ENCODE results near the gene ZNF525.
"Not testable (repeated sequence)": the region's sequence is repeated elsewhere in the genome, so short reads cannot be mapped to it uniquely, and the experiment has no call there.

Gene ZNF525

DNA sequence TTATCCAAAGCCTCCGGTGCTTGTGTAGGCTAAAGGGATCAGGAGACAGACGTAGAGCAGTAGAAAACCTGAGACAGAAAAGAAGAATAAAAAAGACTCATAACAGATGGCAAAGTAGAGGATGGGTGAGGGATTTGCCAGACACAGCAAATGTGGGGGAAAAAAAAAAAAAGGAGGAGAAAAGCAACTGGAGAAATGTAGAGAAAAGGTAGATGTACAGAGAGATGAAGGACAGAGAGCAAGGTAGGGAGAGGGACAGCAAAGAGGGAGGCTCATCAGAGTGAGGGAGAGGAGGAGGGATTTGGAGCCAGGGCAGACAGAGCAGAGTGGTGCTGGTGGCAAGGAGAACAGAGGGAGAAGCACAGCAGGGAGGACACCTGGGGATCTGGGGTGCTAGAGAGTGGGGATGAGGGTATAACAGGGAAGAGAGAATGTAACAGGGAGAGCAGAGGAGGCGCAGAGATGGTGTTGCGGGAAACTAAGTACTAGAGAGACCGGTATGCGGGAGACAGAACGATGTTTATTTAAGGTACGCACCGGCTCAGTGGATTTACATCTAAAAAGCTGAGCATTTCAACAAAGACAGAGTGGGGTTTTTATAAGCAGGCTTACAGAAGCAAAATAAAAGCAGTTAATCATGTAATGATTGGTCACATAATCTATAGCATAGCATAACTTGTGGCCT, 30.5 kb downstream of the ZNF525 start:
- not testable (repeated sequence) for DNase-seq (ENCODE audit: low read depth)

DNA sequence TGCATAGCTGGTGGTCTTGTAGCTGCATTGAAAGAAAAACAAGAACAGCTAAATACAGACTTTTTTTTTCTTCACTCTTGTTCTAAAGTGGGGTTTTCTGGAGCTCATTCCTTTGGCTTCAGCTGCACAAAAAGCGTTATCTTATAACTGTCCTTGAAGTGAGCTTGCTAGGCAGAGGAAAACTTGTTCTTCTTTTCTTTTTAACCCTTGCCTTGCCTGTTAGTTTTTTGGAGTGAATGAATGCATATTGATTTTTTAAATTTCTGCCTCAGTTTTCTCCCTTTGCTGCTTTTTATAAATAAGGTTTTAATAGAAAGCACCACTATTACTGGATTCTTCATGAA, 31.0 kb downstream of the ZNF525 start:
- no peak for DNase-seq (ENCODE audit: low read depth)

DNA sequence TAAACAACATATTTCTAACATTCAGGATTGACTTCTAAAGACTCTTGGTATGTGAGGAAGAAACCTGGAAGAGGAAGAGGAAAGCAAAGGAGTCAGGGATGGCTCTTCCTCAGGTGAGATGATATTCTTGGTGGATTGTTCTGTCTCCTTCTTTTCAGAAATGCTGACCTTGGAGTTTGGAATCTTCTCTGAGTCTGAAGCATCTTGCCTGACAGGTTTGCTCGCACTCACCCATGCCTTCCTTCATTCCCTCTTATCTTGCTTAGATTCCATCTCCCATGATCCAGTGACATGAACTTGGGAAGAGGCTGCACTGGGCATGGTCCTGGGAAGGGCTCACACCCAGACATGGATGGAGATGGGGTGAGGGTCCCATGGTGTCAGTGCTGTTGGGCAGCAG, 32.4 kb downstream of the ZNF525 start:
- not testable (repeated sequence) for DNase-seq (ENCODE audit: low read depth)

DNA sequence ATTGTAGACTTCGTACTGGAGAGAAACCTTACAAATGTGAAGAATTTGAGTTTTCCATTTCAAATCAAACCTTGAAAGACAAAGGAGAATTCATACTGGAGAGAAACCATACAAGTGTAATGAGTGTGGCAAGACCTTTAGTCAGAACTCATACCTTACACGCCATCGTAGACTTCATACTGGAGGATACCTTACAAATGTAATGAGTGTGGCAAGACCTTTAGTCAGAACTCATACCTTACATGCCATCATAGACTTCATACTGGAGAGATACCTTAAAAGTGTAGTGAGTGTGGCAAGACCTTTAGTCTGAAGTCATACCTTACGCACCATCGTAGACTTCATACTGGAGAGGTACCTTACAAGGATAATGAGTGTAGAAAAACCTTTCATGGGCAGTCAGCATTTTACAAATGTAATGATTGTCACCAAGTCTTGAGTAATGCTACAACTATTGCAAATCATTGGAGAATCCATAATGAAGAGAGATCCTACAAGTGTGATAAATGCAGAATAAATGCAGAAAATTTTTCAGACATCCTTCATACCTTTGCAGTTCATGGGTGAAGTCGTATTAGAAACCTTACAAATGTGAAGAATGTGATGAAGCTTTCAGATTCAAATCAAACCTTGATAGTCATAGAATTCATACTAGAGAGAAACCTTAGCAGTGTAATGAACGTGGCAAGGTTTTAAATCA, 44.1 kb downstream of the ZNF525 start:
- no peak for DNase-seq (ENCODE audit: low read depth)

DNA sequence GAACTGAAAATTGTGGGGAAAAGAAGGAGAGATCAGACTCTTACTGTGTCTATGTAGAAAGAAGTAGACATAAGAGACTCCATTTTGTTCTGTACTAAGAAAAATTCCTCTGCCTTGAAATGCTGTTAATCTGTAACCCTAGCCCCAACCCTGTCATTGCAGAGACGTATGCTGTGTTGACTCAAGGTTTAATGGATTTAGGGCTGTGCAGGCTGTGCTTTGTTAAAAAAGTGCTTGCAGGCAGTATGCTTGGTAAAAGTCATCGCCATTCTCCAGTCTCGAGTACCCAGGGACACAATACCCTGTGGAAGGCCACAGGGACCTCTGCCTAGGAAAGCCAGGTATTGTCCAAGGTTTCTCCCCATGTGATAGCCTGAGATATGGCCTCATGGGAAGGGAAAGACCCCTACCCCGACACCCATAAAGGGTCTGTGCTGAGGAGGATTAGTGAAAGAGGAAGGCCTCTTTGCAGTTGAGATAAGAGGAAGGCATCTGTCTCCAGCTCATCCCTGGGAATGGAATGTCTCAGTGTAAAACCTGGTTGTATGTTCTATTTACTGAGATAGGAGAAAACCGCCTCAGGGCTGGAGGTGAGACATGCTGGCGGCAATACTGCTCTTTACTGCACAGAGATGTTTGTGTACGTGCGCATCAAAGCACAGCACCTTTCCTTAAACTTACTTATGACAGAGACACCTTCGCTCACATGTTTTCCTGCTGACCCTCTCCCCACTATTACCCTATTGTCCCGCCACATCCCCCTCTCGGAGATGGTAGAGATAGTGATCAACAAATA, 55.2 kb downstream of the ZNF525 start:
- DNase-seq (ENCODE audit: low read depth) = not testable (repeated sequence)

DNA sequence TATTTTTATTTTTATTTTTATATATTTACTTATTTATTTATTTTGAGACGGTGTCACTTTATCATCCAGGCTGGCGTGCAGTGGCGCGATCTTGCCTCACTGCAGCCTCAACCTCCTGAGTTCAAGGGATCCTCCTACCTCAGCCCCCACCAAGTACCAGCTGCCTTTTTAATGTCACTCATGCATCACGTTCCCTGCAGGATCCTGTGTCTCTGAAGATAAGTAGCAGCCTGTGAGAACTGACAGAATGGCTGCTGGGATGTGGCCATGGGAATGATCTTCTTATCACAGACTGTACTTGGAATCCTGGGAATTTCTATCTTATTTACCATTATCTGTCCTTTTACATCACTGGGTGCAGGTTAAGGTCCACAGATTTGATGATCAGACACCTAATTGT, 57.0 kb downstream of the ZNF525 start:
- no peak for DNase-seq (ENCODE audit: low read depth)

DNA sequence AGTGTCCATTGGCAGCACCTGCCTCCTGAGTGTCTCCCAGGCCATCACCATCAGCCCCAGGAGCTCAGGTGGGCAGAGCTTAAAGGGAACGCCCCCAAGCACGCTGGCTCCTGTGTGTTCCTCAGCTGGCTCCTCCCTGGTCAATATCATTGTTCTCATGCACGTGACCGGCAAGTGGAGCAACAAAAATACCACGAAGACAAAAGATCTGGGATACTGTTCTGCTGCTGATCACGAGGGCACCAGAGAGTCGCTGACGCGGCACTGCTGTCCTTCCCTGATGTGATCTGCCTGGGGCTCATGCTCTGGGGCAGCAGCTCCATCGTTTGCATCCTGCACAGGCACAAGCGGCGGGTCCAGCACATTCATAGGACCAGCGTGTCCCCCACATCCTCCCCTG, 57.6 kb downstream of the ZNF525 start:
- DNase-seq (ENCODE audit: low read depth) = not testable (repeated sequence)

DNA sequence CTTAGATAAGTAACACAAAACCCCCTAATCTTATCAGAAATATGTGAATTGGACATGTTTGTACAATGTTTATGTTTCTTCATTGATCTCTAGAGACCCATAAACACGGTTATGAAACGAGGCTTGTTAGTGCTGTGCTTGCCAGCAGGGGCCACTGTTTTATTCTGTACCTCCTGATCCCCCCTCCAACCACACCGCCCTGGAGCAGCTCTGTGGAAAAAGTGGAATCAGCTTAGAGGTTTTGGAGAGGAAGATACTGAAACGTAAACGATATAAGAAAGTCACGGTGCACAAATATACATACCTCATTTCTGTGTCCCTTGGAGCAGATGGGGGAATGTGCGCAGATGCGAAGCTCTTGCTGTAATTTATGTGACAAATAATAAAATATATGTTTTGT, 58.2 kb downstream of the ZNF525 start:
- DNase-seq (ENCODE audit: low read depth) = not testable (repeated sequence)

DNA sequence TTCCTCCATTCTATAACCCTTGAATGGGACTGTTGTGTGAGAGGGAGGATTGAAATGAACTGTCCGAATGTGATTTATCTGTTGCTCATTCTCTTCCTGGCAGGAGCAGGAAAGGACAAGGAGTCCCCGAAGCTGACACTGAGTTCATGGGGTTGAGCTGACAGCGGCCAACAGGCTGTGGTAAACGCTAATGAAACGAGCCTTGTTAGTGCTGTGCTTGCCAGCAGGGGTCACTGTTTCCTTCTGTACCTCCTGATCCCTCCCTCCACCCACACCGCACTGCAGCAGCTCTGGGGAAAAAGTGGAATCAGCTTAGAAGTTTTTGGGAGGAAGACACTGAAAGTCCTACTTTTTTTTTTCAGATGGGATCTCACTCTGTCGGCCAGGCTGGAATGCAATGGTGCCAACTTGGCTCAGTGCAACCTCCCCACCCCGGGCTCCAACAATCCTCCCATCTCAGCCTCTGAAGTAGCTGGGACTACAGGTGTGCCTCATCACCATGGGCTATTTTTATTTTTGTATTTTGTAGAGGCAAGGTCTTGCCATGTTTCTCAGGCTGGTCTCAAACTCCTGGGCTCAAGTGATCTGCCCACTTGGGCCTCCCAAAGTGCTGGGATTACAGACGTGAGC, 59.6 kb downstream of the ZNF525 start:
- peak; percentile 23 for DNase-seq (ENCODE audit: low read depth)

DNA sequence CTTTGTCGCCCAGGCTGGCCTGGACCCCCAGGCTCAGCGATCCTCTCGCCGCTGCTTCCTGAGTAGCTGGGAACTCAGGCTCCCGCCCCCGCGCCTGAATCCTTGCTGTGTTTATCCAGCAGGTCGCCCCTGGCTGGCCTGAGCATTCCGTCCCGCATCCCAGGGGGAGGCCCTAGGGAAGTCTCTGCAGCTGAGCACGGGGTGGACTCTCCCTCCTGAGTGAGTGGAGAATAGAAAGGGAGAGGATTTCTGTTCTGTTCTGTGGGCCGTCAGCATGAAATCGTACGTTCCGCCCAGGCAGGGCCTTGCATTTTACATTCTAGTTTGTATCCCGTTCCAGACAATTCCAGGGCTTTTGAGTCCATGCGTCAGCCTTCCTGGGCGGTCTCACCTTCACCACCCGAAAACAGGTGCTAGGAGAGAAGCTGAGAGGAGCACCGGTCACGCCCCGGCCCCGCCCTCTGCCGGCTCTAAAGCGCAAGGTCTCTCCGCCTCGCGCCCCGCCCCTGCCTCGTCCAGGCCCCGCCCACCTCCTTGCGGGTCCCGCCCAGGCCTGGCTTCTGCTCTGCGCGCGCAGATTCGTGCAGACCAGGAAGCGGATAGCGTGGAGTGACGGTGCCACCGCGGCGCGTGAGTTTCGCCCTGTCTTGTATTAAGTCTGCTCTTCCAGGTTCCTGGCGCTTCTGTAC, 66.0 kb downstream of the ZNF525 start, which contains the start of gene ZNF761:
Gene ZNF761, plus strand, starts transcription at position 586 of the 689 bp plus-strand sequence. CDS start 15,285 bp downstream, outside the sequence.
- peak; percentile 98 for DNase-seq (ENCODE audit: low read depth)

DNA sequence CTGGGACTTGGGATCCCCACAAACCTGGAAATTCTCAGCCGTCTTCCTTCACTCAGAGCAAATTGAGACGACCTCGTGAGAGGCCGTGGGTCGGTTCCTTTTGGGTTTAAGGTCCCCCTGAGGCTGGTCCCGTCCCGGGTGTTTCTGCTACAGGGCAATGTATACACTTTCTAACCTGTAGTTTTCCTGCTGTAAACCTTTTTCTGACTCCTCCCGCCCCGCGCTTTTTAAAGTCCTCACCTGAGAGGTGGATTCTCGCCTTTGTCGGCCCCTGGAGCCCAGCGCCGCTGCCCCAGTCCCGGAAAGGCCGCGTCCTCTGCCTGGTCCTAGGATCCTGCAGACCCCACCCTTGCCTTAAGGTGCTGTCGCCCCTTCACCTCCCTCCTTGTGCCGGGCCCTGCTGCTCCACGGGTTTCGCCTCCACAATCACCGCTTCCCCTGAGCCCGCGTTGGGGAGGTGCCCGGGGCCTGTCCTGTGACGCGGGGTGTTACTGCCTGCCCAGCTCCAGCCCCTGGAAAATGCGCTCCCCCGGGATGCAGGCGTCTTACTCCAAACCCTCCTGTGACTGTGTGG, 66.7 kb downstream of the ZNF525 start:
- DNase-seq (ENCODE audit: low read depth) = no peak
